Fibroblast of lung (primary cell): ENCODE data around the gene TEK. TPM values are rescaled to one million over a fixed set of nuclear protein-coding genes. Genes with fewer than 3 reads are reported as not detected.

Source experiments
- DNase-seq, 2 donors: peaks; one replicate each; pipeline versions ENCODE4 v3.0.0 to v3.0.0-alpha.2; 2010; ENCODE audit warnings: low read depth in 2 of 2
- H2AFZ ChIP-seq: 2 replicates; pipeline ENCODE4 v1.5.1; 2012; ENCODE audit warnings: low read length, control low read depth, inconsistent platforms
- H3K27ac ChIP-seq: 2 replicates; pipeline ENCODE4 v1.5.1; 2011; ENCODE audit warnings: low read length, control low read depth; ENCODE audit not compliant: insufficient read depth
- H3K27me3 ChIP-seq: 2 replicates; pipeline ENCODE4 v1.5.1; 2011; ENCODE audit warnings: mild to moderate bottlenecking, low read length; ENCODE audit not compliant: control insufficient read depth, insufficient read depth
- H3K36me3 ChIP-seq: 2 replicates; pipeline ENCODE4 v1.5.1; 2011; ENCODE audit warnings: low read length; ENCODE audit not compliant: control insufficient read depth, insufficient read depth
- H3K4me1 ChIP-seq: 2 replicates; pipeline ENCODE4 v1.5.1; 2011; ENCODE audit warnings: low read length; ENCODE audit not compliant: control insufficient read depth, insufficient read depth; ENCODE audit errors: extremely low read depth
- H3K4me2 ChIP-seq: 2 replicates; pipeline ENCODE4 v1.5.1; 2011; ENCODE audit warnings: low read length, control low read depth; ENCODE audit not compliant: insufficient read depth; ENCODE audit errors: extremely low read depth
- H3K4me3 ChIP-seq, 4 experiments: fragments of 200-600 bp in 1 of 4; sonication (generic) in 1 of 4; replicated peaks in 1 of 4; 2 replicates each; pipeline ENCODE4 v1.5.1; 2011 to 2016; ENCODE audit warnings: low read length in 4 of 4, low read depth in 3 of 4, mild to moderate bottlenecking in 3 of 4, control low read depth in 2 of 4, inconsistent platforms in 1 of 4, mixed read lengths in 1 of 4; ENCODE audit not compliant: insufficient read depth in 1 of 4; ENCODE audit errors: control extremely low read depth in 1 of 4
- H3K79me2 ChIP-seq: 2 replicates; pipeline ENCODE4 v1.5.1; 2012; ENCODE audit warnings: mild to moderate bottlenecking, low read length, inconsistent platforms; ENCODE audit not compliant: control insufficient read depth, insufficient read depth
- H3K9ac ChIP-seq: 2 replicates; pipeline ENCODE4 v1.5.1; 2011; ENCODE audit warnings: mild to moderate bottlenecking, low read length, control low read depth; ENCODE audit not compliant: insufficient read depth
- H3K9me3 ChIP-seq: 2 replicates; pipeline ENCODE4 v1.5.1; 2012; ENCODE audit warnings: low read depth, low read length; ENCODE audit not compliant: control insufficient read depth, insufficient read depth
- H4K20me1 ChIP-seq: 2 replicates; pipeline ENCODE4 v1.5.1; 2011; ENCODE audit warnings: low read length; ENCODE audit not compliant: control insufficient read depth, insufficient read depth; ENCODE audit errors: extremely low read depth
- EZH2 ChIP-seq: IDR thresholded peaks from 2 replicates; pipeline ENCODE4 v1.5.1; 2012; ENCODE audit warnings: low read length, control low read depth, mild to moderate bottlenecking; ENCODE audit errors: missing control alignments
- polyA plus RNA-seq, 2 donors: library from polyadenylated mRNA; depleted of rRNA in 1 of 2; stranded (reverse) in 1 of 2; unstranded in 1 of 2; fragments of >200 nt; gene quantifications; 2 replicates each; pipeline ENCODE4 v1.2.1, GENCODE V29; 2011 to 2012; ENCODE audit warnings: missing spikeins in 1 of 2
- total RNA-seq: library from RNA; depleted of rRNA; stranded (reverse); fragments of >200 nt; gene quantifications from 2 replicates; pipeline ENCODE4 v1.2.1, GENCODE V29; 2014
- TF ChIP-seq, protein P1 (sequence below), 2 donors: IDR thresholded peaks in 1 of 2; conservative IDR thresholded peaks in 1 of 2; 1 replicate in 1 of 2; 2 replicates in 1 of 2; pipeline ENCODE4 v1.5.1; 2011 to 2012; ENCODE audit warnings: low read length in 2 of 2, control low read depth in 1 of 2, inconsistent platforms in 1 of 2, low read depth in 1 of 2, mild to moderate bottlenecking in 1 of 2

TEK gene
- total and polyA plus RNA-seq, 2 donors (not counting 1 experiment from before 2014, with no cell fraction given), result 0.77 to 1.8 TPM

DNA sequence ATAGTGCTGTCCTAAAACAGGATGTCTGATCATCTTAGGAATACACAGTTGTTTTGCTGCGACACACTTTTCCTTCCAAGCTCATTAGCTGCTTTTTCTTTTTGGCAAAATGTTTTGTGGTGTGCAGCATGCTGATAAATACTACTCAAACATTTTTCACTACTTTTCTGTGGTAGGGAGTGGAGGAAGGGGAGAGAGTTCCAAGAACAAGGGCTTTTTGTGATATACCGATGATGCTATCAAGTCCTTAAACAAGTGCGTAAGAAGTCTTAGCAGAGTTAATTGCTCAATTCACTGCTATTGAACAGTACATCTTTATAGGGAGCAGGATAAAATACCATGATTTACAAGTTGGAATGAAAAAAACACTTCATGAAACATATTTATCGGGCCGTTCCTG lies 23.6 kb upstream of the TEK start:
- Histone ChIP-seq H3K27ac (no peak overlapping the region), H3K9ac (no peak overlapping the region), H3K4me2 (no peak overlapping the region), H3K4me3 (no peak overlapping the region), H3K79me2 (no peaks in the 10 kb centered on the region), H3K9me3 (no peaks in the 10 kb centered on the region), H2AFZ (no peak overlapping the region), H3K36me3 (no peaks in the 10 kb centered on the region), H3K27me3 (no peaks in the 10 kb centered on the region), H3K4me1 (peaks cover 17% of the 10 kb centered on the region), H4K20me1 (no peaks in the 10 kb centered on the region)
- peak in 1 of 2 donors; percentile 74 for DNase-seq
- TF ChIP-seq EZH2, result no peak
- TF ChIP-seq, protein P1, sequence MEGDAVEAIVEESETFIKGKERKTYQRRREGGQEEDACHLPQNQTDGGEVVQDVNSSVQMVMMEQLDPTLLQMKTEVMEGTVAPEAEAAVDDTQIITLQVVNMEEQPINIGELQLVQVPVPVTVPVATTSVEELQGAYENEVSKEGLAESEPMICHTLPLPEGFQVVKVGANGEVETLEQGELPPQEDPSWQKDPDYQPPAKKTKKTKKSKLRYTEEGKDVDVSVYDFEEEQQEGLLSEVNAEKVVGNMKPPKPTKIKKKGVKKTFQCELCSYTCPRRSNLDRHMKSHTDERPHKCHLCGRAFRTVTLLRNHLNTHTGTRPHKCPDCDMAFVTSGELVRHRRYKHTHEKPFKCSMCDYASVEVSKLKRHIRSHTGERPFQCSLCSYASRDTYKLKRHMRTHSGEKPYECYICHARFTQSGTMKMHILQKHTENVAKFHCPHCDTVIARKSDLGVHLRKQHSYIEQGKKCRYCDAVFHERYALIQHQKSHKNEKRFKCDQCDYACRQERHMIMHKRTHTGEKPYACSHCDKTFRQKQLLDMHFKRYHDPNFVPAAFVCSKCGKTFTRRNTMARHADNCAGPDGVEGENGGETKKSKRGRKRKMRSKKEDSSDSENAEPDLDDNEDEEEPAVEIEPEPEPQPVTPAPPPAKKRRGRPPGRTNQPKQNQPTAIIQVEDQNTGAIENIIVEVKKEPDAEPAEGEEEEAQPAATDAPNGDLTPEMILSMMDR (conservative IDR thresholded peaks at IDR 0.05 in 1 of 2, IDR thresholded peaks at IDR 0.05 in 1 of 2; ENCODE audit: low read depth in 1 of 2, low read length in 2 of 2), result no peak

DNA sequence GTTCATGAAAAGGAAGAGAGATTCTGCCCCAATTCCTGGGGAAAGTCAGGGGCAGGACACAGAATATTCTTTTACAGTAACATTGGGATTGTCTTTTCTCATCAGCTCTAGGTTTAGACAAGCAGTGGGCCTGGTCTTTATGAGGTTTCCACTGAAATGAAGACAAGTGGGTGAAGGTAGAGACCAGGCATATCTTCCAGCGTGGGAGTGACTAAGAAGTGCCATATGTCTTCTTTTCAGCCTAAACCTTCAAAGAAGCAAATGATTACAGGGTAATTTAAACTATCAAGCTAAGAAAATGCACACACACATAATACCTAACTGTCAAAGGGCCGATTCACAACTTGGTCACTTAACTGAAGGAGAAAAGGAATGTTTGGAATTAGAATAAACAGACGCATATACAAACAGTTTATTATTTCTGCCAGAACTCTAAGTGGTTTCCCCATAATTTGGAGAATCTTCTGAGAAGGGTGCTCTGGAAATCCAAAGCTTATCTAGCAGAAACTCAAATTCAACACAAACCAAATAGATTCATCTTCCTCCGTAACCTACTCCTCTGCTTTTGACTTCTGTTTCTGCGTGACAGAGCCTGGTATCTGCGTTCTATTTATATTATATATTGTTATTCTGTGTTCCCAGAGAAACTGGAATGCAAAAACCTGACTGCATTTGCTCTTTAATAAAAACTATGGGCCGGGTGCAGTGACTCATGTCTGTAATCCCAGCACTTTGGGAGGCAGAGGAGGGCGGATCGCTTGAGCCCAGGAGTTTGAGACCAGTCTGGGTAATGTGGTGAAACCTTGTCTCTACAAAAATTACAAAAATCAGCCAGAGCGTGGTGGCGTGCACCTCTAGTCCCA lies 22.0 kb upstream of the TEK start:
- no peaks in the 10 kb centered on the region for H3K27me3 ChIP-seq
- no peak overlapping the region for H3K9ac ChIP-seq
- peak overlapping the region; percentile 39 for H3K4me2 ChIP-seq
- no peaks in the 10 kb centered on the region for H4K20me1 ChIP-seq
- H3K36me3 ChIP-seq, result no peaks in the 10 kb centered on the region
- H3K79me2 ChIP-seq, result no peaks in the 10 kb centered on the region
- peak; percentile 66 to 85 for DNase-seq
- H3K27ac ChIP-seq, result peak overlapping the region; percentile 87
- TF ChIP-seq, protein P1 (conservative IDR thresholded peaks at IDR 0.05 in 1 of 2, IDR thresholded peaks at IDR 0.05 in 1 of 2; ENCODE audit: low read depth in 1 of 2, low read length in 2 of 2), result no peak
- TF ChIP-seq EZH2, result no peak
- peak overlapping the region; percentile 26 for H2AFZ ChIP-seq
- H3K4me1 ChIP-seq, result peaks cover 17% of the 10 kb centered on the region
- peak overlapping the region in 1 of 4 experiments; percentile 4 for H3K4me3 ChIP-seq
- no peaks in the 10 kb centered on the region for H3K9me3 ChIP-seq

DNA sequence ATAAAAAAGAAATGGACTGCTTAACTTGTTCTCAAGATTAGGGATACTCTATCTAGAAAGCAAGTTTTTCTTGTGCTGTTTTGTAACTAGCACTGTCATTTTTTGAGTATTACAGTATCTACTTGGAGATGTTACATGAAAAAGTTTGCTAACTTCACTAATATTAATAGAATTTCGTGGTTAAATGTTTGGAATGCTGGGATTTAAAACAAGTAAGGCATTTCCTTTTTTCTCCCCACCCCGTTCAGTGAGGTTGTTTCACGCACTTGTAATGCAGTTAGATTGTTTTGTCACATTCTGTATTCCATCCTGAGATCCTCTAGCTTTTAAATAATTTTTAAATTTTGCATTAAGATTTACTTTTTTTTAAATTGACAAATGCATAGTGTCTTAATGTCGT lies 20.0 kb upstream of the TEK start:
- no peak overlapping the region for H3K9ac ChIP-seq
- no peaks in the 10 kb centered on the region for H3K27me3 ChIP-seq
- no peaks in the 10 kb centered on the region for H3K79me2 ChIP-seq
- H3K9me3 ChIP-seq, result no peaks in the 10 kb centered on the region
- H3K4me2 ChIP-seq, result no peak overlapping the region
- peaks cover 17% of the 10 kb centered on the region for H3K4me1 ChIP-seq
- no peak for TF ChIP-seq EZH2
- TF ChIP-seq, protein P1 (conservative IDR thresholded peaks at IDR 0.05 in 1 of 2, IDR thresholded peaks at IDR 0.05 in 1 of 2; ENCODE audit: low read depth in 1 of 2, low read length in 2 of 2), result no peak
- H4K20me1 ChIP-seq, result no peaks in the 10 kb centered on the region
- peak; percentile 58 to 88 for DNase-seq
- H3K36me3 ChIP-seq, result no peaks in the 10 kb centered on the region
- H3K27ac ChIP-seq, result peak overlapping the region; percentile 48
- no peak overlapping the region for H2AFZ ChIP-seq
- no peak overlapping the region for H3K4me3 ChIP-seq
